ENCODE measurements around the gene MPRIP. TPM values are rescaled to one million over a fixed set of nuclear protein-coding genes. Genes with fewer than 3 reads are reported as not detected.
"Not testable (repeated sequence)": the region's sequence is repeated elsewhere in the genome, so short reads cannot be mapped to it uniquely, and the experiment has no call there.

Gene MPRIP
- total and polyA plus RNA-seq, 2 donors (not counting 1 experiment from before 2014, with no cell fraction given), result 130 to 299 TPM

DNA sequence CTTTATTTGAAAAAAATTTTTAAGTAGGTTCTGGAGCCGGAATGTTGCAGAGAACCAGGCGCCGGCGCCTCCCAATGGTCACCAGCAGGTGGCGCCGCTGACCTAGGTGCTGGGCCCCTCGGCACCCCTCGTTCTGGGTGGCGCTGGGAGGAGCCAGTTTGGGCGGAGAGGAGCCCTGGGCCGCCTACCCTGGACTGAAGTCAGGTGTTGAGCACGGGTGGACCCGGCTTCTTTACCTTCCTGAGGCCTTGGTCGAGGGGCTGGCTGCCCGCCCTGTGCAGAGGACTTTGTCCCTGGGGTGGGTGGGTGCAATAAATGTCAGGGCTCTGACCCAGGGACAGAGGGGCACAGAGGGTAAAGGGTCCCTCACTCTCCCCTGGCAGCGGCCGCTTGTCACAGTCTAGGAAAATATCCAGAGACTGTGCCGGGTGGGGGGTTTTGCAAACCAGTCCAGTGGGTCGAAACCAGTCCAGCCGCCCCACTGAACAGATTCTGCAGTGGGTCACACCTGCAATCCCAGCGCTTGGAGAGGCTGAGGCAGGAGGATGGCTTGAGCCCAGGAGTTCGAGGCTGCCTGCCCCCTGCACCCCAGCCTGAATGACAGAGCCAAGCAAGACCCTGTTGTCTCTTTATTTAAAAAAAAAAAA, 40.3 kb upstream of the MPRIP start:
- H3K4me1 ChIP-seq (ENCODE audit: control insufficient read depth in 2 of 2, insufficient read depth in 2 of 2, low read length in 2 of 2), result peaks cover 0 to 8% of the 10 kb centered on the region in 2 donors
- peak overlapping the region; percentile 25 for H2AFZ ChIP-seq (ENCODE audit: insufficient read depth, low read depth, low read length, poor library complexity, severe bottlenecking)
- TF ChIP-seq, protein P1, sequence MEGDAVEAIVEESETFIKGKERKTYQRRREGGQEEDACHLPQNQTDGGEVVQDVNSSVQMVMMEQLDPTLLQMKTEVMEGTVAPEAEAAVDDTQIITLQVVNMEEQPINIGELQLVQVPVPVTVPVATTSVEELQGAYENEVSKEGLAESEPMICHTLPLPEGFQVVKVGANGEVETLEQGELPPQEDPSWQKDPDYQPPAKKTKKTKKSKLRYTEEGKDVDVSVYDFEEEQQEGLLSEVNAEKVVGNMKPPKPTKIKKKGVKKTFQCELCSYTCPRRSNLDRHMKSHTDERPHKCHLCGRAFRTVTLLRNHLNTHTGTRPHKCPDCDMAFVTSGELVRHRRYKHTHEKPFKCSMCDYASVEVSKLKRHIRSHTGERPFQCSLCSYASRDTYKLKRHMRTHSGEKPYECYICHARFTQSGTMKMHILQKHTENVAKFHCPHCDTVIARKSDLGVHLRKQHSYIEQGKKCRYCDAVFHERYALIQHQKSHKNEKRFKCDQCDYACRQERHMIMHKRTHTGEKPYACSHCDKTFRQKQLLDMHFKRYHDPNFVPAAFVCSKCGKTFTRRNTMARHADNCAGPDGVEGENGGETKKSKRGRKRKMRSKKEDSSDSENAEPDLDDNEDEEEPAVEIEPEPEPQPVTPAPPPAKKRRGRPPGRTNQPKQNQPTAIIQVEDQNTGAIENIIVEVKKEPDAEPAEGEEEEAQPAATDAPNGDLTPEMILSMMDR (IDR thresholded peaks at IDR 0.05), result peak; percentile 96
- TF ChIP-seq EZH2 (IDR thresholded peaks at IDR 0.05; ENCODE audit: borderline replicate concordance, insufficient read depth, low read depth, low read length, poor library complexity, severe bottlenecking), result no peak
- CTCF ChIA-PET, result interaction anchor here (0.7 to 3.2 kb wide), 6 partner anchors 13 to 313 kb away, joined by 3 to 25 read pairs (median 6); no protein-coding TSS in a partner anchor
- 22% methylated on average over 18 of the region's 22 CpGs for WGBS (ENCODE audit: insufficient coverage)
- peaks cover 0 to 12% (median 0%) of the 10 kb centered on the region in 3 donors for H3K9me3 ChIP-seq (ENCODE audit: control extremely low read depth in 1 of 3, control insufficient read depth in 2 of 3, insufficient read depth in 1 of 3, low read length in 2 of 3)
- Mint-ChIP-seq H3K4me1 (peaks cover 5% of the 10 kb centered on the region), H3K27ac (no peak overlapping the region), H3K4me3 (no peak overlapping the region), H3K27me3 (no peaks in the 10 kb centered on the region), H3K9me3 (ENCODE audit: insufficient read depth) (no peaks in the 10 kb centered on the region)
- H4K20me1 ChIP-seq (ENCODE audit: control insufficient read depth, insufficient read depth, low read length, poor library complexity, severe bottlenecking), result no peaks in the 10 kb centered on the region
- H3K27me3 ChIP-seq (replicated peaks in 1 of 4; ENCODE audit: control extremely low read depth in 1 of 4, control insufficient read depth in 3 of 4, insufficient read depth in 4 of 4, low read length in 3 of 4), result no peaks in the 10 kb centered on the region
- no peaks in the 10 kb centered on the region for H3K79me2 ChIP-seq (ENCODE audit: control insufficient read depth, insufficient read depth, low read length)
- DNase-seq, result peak; percentile 83
- peak; percentile 92 for ATAC-seq (ENCODE audit: low read depth)
- H3K27ac ChIP-seq (ENCODE audit: low read length in 2 of 2), result no peak overlapping the region
- no peaks in the 10 kb centered on the region for H3K36me3 ChIP-seq (replicated peaks in 1 of 2; ENCODE audit: control extremely low read depth in 1 of 2, control insufficient read depth in 1 of 2, extremely low read depth in 1 of 2, insufficient read depth in 2 of 2, low read length in 1 of 2)
- POLR2A ChIA-PET, result no interaction called here
- intact Hi-C loops (cut with micrococcal nuclease), result loop anchor here (1.0 to 5.0 kb wide), 2 partner anchors 40 to 311 kb away; partner anchors contain the start of gene MPRIP
- no peak overlapping the region for H3K4me3 ChIP-seq (ENCODE audit: control extremely low read depth in 1 of 5, extremely low read depth in 1 of 5, insufficient read depth in 1 of 5, low read depth in 2 of 5, low read length in 4 of 5)
- peak overlapping the region; percentile 40 for H3K4me2 ChIP-seq (replicated peaks; ENCODE audit: low read depth, low read length, poor library complexity, severe bottlenecking)
- no peak overlapping the region for H3K9ac ChIP-seq (ENCODE audit: low read length)

DNA sequence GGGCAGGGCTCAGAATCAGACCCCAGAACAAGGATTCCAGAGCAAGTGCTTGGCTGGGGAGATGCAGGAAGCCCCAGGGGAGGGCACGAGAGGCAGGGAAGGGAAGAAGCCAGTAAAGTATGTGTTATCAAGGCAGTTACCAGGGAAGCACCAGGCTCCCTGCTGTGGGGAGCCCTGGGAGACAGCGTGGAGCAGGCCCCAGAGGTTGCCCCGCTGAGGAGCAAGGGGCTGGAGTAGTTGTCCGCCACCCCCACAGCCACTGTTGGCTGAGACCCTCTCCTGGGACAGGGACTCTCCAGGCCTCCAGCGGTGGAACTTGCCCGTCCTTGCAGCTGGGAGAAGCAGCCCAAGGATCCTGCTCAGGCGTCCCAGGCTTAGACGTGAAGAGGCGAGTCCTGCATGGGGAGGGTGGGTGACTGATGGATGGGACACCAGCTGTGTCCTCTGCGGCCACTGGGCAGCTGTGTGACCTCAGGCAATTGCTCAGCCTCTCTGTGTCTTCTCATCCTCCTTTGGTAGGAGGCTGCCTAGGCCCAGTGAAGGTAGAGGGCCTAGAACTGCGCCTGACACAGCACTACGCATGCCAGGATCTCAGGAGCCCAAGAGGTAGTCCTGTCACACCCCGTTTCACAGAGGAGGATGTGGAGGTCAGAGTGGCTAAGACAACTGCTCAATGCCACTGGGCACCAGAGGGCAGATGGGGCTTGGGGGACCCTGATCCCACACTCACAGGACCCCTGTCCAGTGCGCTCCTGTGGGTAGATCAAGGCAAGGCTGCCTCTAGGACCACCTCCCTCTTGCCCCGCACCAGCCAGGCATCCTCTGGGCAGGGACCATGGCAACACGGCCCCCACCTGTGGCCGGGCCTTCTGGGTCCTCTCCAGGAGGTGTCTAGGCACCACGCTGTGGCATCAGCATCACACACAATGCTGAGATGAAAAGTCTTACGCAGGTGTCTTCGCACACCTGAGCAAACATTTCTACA, 39.2 kb upstream of the MPRIP start:
- H2AFZ ChIP-seq (ENCODE audit: insufficient read depth, low read depth, low read length, poor library complexity, severe bottlenecking); POLR2A ChIA-PET; H3K27me3 Mint-ChIP-seq; H3K9ac ChIP-seq (ENCODE audit: low read length); H3K4me3 Mint-ChIP-seq; H3K36me3 ChIP-seq (replicated peaks in 1 of 2; ENCODE audit: control extremely low read depth in 1 of 2, control insufficient read depth in 1 of 2, extremely low read depth in 1 of 2, insufficient read depth in 2 of 2, low read length in 1 of 2); ATAC-seq (ENCODE audit: low read depth); H3K4me1 ChIP-seq (ENCODE audit: control insufficient read depth in 2 of 2, insufficient read depth in 2 of 2, low read length in 2 of 2); H3K4me3 ChIP-seq (ENCODE audit: control extremely low read depth in 1 of 5, extremely low read depth in 1 of 5, insufficient read depth in 1 of 5, low read depth in 2 of 5, low read length in 4 of 5); H3K79me2 ChIP-seq (ENCODE audit: control insufficient read depth, insufficient read depth, low read length); H3K4me2 ChIP-seq (replicated peaks; ENCODE audit: low read depth, low read length, poor library complexity, severe bottlenecking); H4K20me1 ChIP-seq (ENCODE audit: control insufficient read depth, insufficient read depth, low read length, poor library complexity, severe bottlenecking); DNase-seq; H3K9me3 Mint-ChIP-seq (ENCODE audit: insufficient read depth); H3K27me3 ChIP-seq (replicated peaks in 1 of 4; ENCODE audit: control extremely low read depth in 1 of 4, control insufficient read depth in 3 of 4, insufficient read depth in 4 of 4, low read length in 3 of 4); H3K27ac ChIP-seq (ENCODE audit: low read length in 2 of 2); H3K4me1 Mint-ChIP-seq: not testable (repeated sequence)
- 94% methylated on average over 17 of the region's 20 CpGs for WGBS (ENCODE audit: insufficient coverage)
- intact Hi-C loops (cut with micrococcal nuclease), result loop anchor here (5.0 kb wide), 1 partner anchor 39 kb away; the partner anchor contains the start of gene MPRIP
- H3K27ac Mint-ChIP-seq, result peak overlapping the region; percentile 26
- peaks cover 0 to 11% (median 0%) of the 10 kb centered on the region in 3 donors for H3K9me3 ChIP-seq (ENCODE audit: control extremely low read depth in 1 of 3, control insufficient read depth in 2 of 3, insufficient read depth in 1 of 3, low read length in 2 of 3)
- CTCF ChIA-PET, result interaction anchor here (0.7 to 2.7 kb wide), 4 partner anchors 59 to 312 kb away, joined by 3 to 11 read pairs (median 4); no protein-coding TSS in a partner anchor
